Measurements from ENCODE around the gene NXPH4.
A peak's percentile ranks its signal among the peaks of the same experiment; 100 is the strongest.

Gene NXPH4

GRCh38 chr12:57216014-57216911, at the start of gene NXPH4:
TSS of gene NXPH4 (plus strand) at chr12:57216794. CDS start at chr12:57216970, 176 bp downstream.
- no peak for DNase-seq (ENCODE audit: low spot score)

GRCh38 chr12:57166971-57167371, 49.6 kb upstream of the NXPH4 start:
- DNase-seq (ENCODE audit: low spot score) = peak; percentile 32

- no peak for DNase-seq (ENCODE audit: low spot score)
These were observed 48.5 kb upstream of the NXPH4 start for GRCh38 chr12:57168058-57168457.

GRCh38 chr12:57169046-57169795, 47.4 kb upstream of the NXPH4 start:
- DNase-seq (ENCODE audit: low spot score) = no peak

GRCh38 chr12:57169969-57170368, 46.6 kb upstream of the NXPH4 start:
- DNase-seq (ENCODE audit: low spot score) = no peak

- no peak for DNase-seq (ENCODE audit: low spot score)
These were observed 46.2 kb upstream of the NXPH4 start for GRCh38 chr12:57170408-57170807.

- no peak for DNase-seq (ENCODE audit: low spot score)
These were observed 45.7 kb upstream of the NXPH4 start for GRCh38 chr12:57170927-57171326.

- no peak for DNase-seq (ENCODE audit: low spot score)
These were observed 44.9 kb upstream of the NXPH4 start for GRCh38 chr12:57171668-57172067.

GRCh38 chr12:57173089-57173488, 43.5 kb upstream of the NXPH4 start:
- peak; percentile 48 for DNase-seq (ENCODE audit: low spot score)

GRCh38 chr12:57173683-57174082, 42.9 kb upstream of the NXPH4 start:
- DNase-seq (ENCODE audit: low spot score) = no peak

GRCh38 chr12:57175428-57176138, 41.0 kb upstream of the NXPH4 start:
- peak; percentile 67 for DNase-seq (ENCODE audit: low spot score)

- no peak for DNase-seq (ENCODE audit: low spot score)
These were observed 40.5 kb upstream of the NXPH4 start for GRCh38 chr12:57176139-57176477.

- peak; percentile 25 for DNase-seq (ENCODE audit: low spot score)
These were observed 39.7 kb upstream of the NXPH4 start for GRCh38 chr12:57176846-57177245.

- DNase-seq (ENCODE audit: low spot score) = no peak
These were observed 39.2 kb upstream of the NXPH4 start for GRCh38 chr12:57177354-57177753.

- no peak for DNase-seq (ENCODE audit: low spot score)
These were observed 38.4 kb upstream of the NXPH4 start for GRCh38 chr12:57178213-57178612.

- no peak for DNase-seq (ENCODE audit: low spot score)
These were observed 37.1 kb upstream of the NXPH4 start for GRCh38 chr12:57179331-57180086.

- DNase-seq (ENCODE audit: low spot score) = no peak
These were observed 36.1 kb upstream of the NXPH4 start for GRCh38 chr12:57180321-57180989.

- DNase-seq (ENCODE audit: low spot score) = no peak
These were observed 35.5 kb upstream of the NXPH4 start for GRCh38 chr12:57181072-57181471.

- no peak for DNase-seq (ENCODE audit: low spot score)
These were observed 34.9 kb upstream of the NXPH4 start for GRCh38 chr12:57181561-57182155.

- DNase-seq (ENCODE audit: low spot score) = peak; percentile 83
These were observed 33.5 kb upstream of the NXPH4 start for GRCh38 chr12:57182918-57183575.
